Measurements from ENCODE around the gene ZBTB7A.

The ZBTB7A gene

DNA sequence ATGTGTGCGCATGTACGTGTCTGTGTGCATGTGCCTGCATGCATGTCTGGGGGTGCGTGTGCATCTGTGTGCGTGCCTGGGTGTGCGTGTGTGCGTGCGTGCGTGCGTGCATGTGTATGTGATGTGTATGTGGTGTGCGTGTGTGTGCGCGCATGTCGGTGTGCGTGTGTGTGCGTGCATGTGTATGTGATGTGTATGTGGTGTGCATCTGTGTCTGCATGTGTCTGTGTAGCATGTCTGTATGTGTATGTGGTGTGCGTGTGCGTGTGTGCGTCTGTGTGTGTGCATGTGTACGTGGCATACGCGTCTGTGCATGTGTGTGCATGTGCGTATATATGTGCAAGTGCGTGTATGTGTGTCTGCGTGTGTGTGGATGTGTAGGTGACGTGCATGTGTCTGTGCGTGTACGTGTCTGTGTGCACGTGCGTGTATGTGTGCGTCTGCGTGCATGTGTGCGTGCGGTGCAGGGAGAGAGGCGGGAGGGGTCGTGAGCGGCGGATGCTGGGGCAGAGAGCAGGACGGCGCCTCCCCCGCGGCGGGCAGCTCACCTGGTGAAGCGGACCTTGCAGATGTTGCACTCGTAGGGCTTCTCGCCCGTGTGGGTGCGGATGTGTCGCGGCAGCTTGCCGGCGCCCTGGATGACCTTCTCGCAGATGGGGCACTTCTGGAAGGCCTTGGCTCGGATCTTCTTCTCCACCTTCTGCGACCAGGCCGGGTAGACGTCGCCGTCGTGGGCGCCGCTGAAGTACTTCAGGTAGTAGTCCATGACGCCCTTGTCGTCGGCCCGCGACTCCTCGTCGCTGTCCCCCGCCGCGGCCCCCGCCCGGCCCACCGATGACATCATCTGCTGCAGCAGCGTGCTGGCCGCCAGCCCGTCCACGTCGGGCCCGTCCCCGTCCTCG lies 13.0 kb downstream of the ZBTB7A start:
- DNase-seq, result no peak

DNA sequence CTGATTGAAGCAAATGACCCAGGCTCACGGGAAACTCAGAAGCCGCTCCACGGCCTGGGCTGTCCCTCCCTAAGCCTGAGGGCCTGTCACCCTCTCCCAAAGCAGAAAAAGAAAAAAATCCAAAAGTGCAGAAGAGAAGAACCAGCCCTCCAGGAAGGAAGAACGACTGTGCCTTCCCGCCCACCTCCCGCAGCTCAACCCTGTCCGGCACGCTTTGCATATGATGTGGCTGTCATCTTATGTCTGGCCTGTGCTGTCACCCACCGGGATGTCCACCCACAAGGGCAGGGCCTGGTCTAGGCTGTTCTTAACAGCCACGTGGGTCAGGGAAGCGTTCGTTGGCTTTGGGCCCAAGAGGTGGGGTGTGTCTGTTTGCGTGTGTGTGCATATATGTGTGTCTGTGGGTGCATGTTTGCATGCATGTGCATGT lies 13.7 kb downstream of the ZBTB7A start:
- peak; percentile 58 for DNase-seq

- no peak for DNase-seq
Measured at GRCh38 chr19:4052114-4052992, 14.3 kb downstream of the ZBTB7A start.

DNA sequence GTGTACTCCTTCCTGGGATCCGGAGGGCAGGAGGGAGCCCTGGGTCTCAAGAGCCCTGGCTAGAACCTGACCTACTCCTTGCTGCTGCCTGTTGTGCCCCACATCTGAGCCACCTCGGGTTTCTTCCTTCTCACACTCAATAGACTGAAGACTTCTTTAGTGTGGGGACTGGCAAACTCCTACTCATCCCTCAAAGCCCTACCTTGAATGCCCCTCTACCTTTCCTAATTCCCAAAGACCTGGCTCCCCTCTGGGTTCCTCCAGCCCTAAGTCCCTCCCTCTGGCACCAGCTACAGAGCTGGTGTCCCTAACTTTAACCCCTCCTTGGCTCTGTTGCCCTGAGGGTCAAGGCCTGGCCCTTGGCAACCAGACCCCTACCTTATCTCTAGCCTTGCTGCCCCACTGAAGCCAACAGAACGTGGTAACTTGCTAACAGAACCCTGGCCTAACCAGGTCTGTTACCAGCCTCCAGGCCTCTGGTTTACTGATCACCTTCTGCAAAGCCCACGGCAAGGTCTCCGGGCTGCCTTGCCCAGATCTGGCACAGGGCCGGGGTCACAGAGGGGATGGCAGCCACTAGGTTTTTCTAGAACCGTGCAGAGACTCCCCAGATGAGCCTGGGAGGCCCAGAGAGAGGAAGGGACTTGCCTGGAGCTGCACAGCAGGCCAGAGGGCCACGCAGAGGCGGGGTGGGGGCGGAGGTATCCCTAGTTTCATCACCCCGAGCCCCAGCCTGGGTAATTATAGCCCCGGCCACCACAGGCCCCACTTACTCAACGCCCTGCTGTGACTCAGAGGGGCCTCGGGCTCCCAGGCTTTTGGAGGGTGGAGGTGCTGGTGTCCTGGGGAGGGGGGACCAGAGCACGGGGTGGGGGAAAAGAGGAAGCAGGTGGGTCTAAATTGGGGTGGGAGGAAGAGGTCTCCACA lies 15.3 kb downstream of the ZBTB7A start:
- DNase-seq, result no peak

DNA sequence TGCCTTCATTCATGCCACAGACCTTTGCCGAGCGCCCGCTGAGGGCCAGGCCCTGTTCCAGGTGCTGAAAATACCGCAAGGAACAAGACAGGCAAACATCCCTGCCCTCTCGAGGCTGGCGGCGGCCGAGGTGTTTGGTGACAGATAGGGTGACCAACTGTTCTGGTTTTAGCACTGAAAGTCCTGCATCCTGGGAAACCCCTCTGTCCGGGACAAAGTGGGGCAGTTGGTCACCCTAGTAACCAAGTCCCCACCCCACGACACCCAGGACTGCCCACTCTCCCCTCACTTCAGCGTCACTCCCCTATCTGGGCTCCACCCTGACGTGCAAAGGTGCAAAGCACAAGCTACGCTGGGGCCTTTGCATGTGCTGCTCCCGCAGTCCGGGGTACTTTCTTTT lies 17.3 kb downstream of the ZBTB7A start:
- DNase-seq, result no peak

GRCh38 chr19:4046946-4047683 lies 19.6 kb downstream of the ZBTB7A start:
- DNase-seq, result no peak

GRCh38 chr19:4046362-4046691 lies 20.4 kb downstream of the ZBTB7A start:
- no peak for DNase-seq

GRCh38 chr19:4045597-4046361 lies 20.9 kb downstream of the ZBTB7A start:
- DNase-seq, result no peak

- no peak for DNase-seq
Measured at GRCh38 chr19:4044990-4045465, 21.7 kb downstream of the ZBTB7A start.

GRCh38 chr19:4043966-4044715 lies 22.6 kb downstream of the ZBTB7A start:
- DNase-seq, result no peak

DNA sequence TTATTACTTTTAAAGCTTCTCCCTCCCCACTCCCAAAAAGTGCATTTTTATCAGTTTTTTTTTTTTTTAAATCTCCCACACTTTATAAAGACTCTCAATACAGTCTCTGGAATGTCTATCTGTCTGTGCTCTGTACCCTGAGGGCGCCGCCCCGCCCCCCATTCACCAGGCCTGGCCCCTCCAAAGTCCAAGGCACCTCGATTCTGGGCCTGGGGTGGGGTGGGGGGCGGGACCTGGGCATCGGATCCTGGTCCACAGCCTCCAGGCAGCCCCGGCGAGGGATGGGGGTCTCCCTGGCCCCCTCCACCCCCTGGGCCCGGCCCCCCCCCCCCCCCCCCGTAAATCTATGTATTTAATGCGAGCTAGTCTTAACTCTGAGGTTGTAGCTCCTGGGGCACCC lies 23.3 kb downstream of the ZBTB7A start:
- DNase-seq, result no peak

DNA sequence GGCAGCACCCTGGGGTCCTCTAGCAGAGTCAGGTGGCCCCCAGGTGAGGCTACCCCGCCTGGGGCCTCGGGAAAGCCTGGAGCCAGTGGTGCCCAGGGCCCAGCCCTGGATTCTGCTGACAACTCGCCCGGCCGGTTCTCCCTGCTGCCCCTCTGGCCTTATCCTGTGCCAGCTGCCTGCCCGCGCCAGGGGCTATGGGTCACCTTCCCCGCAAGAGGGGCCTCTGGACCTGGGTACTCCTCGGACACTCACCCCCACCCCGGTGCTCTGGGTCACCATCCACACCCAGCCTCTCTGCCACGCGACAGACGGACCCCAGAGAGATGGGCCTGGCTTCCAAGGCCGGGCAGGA lies 24.0 kb downstream of the ZBTB7A start:
- no peak for DNase-seq

GRCh38 chr19:4042064-4042730 lies 24.5 kb downstream of the ZBTB7A start:
- DNase-seq, result no peak

- no peak for DNase-seq
Measured at GRCh38 chr19:4038661-4039423, 27.9 kb downstream of the ZBTB7A start.

DNA sequence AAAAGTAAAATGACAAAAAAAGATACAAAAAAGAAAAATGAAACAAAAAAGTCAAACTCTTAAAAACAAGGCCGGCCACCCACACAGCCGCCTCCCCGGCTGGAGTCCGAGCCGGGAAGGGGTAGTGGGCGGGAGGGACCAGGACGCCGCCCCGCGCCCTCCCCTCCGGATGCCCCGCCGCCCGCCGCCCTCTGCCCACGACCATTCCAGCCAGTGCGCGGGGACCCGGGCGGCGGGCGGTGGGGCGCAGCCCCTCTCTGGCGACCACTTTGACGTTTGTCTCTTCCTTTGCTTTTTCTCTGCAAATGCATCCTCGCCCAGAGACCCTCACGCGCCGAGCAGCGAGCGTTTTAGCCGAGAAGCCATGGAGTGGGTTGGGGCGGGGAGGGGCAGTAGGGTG lies 28.6 kb downstream of the ZBTB7A start:
- no peak for DNase-seq

DNA sequence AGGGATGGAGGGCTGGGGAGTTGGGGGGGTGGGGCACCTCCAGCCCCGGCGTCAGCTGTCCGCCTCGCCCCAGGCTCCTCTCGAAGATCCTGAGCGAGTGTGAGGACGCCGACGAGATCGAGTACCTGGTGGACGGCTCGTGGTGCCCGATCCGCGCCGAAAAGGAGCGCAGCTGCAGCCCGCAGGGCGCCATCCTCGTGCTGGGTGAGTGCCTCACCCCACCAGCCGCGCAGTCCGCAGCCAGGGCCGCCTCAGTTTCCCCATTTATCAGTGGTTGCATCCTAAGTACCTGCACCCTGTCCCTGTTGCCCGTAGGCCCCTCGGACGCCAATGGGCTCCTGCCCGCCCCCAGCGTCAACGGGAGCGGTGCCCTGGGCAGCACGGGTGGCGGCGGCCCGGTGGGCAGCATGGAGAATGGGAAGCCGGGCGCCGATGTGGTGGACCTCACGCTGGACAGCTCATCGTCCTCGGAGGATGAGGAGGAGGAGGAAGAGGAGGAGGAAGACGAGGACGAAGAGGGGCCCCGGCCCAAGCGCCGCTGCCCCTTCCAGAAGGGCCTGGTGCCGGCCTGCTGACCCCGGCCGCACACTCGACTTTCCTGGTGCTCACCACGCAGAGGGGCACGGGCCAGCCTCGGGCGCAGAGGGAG lies 29.3 kb downstream of the ZBTB7A start:
- no peak for DNase-seq

DNA sequence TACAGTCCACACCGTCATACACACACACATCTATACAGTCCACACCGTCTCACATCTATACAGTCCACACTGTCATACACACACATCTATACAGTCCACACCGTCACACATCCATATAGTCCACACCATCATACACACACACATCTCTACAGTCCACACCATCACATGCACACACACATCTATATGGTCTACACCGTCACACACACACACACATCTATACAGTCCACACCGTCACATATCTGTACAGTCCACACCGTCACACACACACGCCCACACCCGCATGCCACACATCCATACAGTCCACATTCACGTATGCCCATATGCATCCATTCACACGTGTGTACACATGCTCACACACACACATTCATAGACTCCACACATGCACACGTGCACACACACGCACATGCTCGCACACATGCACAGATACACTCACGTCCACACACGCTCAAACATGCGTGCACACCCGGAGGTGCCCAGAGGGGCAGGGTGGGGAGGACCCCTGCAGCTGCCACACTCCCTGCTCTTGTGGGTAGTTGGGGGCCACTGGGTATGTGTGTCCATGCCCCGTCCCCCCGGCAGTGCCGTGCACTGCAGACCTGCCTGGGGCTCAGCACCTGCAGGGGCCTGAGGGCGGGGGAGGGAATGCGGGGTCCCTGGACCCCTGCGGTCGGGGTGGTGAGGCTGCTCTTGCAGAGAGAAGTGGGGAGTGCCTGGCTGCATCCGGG lies 30.0 kb downstream of the ZBTB7A start:
- DNase-seq, result no peak

DNA sequence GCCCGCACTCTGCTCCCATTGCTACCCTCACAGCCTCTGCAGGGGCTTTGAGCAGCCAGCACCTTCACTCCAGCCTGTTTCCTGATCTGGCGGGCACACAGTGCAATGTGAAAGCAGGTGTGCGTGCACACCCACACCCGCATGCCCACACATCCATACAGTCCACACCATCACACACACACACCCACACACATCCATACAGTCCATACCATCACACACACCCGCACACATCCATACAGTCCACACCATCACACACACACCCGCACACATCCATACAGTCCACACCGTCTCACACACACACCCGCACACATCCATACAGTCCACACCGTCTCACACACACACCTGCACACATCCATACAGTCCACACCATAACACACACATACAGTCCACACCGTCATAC lies 31.1 kb downstream of the ZBTB7A start:
- DNase-seq, result no peak

All from hematopoietic multipotent progenitor cell treated with erythropoietin and hydrocortisone succinate and interleukin-3 and kit ligand, for 6 days (in vitro differentiated cells).